Mesothelial cell of epicardium (in vitro differentiated cells): ENCODE results near the gene CCDC43. TPM values are rescaled to one million over a fixed set of nuclear protein-coding genes. Genes with fewer than 3 reads are reported as not detected.

ENCODE experiments used
- DNase-seq, 2 experiments: peaks; one replicate each; pipeline ENCODE4 v3.0.0; 2021; ENCODE audit warnings: low spot score in 2 of 2; ENCODE audit not compliant: unreplicated experiment in 2 of 2
- H3K27ac Mint-ChIP-seq: 2 replicates; pipeline ENCODE4 v1.8.0; 2021; ENCODE audit warnings: mixed read lengths
- H3K27me3 Mint-ChIP-seq: 2 replicates; pipeline ENCODE4 v1.8.0; 2021; ENCODE audit warnings: low read depth, mixed read lengths
- H3K36me3 Mint-ChIP-seq: 2 replicates; pipeline ENCODE4 v1.8.0; 2021; ENCODE audit warnings: mixed read lengths
- H3K4me1 Mint-ChIP-seq: 2 replicates; pipeline ENCODE4 v1.8.0; 2021; ENCODE audit warnings: mixed read lengths
- H3K4me3 Mint-ChIP-seq: 2 replicates; pipeline ENCODE4 v1.8.0; 2021; ENCODE audit warnings: mild to moderate bottlenecking, moderate library complexity, mixed read lengths
- H3K9me3 Mint-ChIP-seq: 2 replicates; pipeline ENCODE4 v1.8.0; 2021; ENCODE audit warnings: mixed read lengths
- total RNA-seq: library from RNA; stranded (reverse); gene quantifications from 3 replicates; pipeline ENCODE4 v1.2.1, GENCODE V29; 2021
- TF ChIP-seq, protein P1 (sequence below): fragments of 200-600 bp; sonication (generic); IDR thresholded peaks from one replicate; pipeline ENCODE4 v1.5.0; 2021; ENCODE audit warnings: antibody characterized with exemption; ENCODE audit not compliant: unreplicated experiment

Gene CCDC43
- total RNA-seq, 1 donor from 2014 or later = 24.9 TPM

DNA sequence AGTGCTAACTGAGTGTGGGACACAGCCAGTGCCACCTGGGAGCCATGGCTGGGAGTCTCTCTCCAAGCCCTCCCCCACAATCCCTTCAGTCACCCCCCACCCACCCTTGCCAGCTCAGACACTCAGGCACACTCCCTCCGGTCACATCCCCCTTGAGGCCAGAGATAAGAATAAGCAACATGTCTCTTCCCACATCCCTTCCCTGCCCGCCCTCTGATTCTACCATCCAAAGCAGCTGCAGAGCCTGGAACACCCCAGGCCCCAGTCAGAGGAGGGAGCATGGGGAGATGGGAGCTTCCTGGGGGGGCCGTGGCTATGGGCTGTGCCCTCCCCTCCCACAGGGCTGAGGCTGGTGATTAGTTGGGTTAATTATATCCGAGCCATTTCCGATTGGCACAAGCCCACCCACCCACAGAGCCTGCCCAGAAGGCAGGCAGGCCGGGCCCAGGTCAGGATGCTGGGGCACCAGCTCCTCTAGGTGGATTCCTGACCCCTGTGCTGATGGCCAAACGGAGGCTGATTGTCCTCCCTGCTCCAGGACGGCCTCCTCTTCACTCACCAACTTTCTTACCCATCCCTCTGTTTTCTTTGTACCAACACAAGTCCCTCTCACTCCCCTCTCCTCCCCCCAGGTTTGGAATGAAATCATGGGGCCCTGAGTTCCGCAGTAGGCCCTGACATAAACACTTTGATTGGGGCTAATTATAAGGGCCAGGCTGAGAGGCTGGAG, 61.9 kb downstream of the CCDC43 start:
- peak overlapping the region; percentile 80 for H3K27ac Mint-ChIP-seq
- H3K4me3 Mint-ChIP-seq = no peak overlapping the region
- no peak for DNase-seq
- no peaks in the 10 kb centered on the region for H3K27me3 Mint-ChIP-seq
- TF ChIP-seq, protein P1, sequence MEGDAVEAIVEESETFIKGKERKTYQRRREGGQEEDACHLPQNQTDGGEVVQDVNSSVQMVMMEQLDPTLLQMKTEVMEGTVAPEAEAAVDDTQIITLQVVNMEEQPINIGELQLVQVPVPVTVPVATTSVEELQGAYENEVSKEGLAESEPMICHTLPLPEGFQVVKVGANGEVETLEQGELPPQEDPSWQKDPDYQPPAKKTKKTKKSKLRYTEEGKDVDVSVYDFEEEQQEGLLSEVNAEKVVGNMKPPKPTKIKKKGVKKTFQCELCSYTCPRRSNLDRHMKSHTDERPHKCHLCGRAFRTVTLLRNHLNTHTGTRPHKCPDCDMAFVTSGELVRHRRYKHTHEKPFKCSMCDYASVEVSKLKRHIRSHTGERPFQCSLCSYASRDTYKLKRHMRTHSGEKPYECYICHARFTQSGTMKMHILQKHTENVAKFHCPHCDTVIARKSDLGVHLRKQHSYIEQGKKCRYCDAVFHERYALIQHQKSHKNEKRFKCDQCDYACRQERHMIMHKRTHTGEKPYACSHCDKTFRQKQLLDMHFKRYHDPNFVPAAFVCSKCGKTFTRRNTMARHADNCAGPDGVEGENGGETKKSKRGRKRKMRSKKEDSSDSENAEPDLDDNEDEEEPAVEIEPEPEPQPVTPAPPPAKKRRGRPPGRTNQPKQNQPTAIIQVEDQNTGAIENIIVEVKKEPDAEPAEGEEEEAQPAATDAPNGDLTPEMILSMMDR = no peak
- H3K36me3 Mint-ChIP-seq = no peaks in the 10 kb centered on the region
- H3K4me1 Mint-ChIP-seq = peaks cover 21% of the 10 kb centered on the region
- no peaks in the 10 kb centered on the region for H3K9me3 Mint-ChIP-seq

Other genes starting within 250 kb of the CCDC43 start
- gene GPATCH8, start 186.4 kb downstream of the CCDC43 start, total RNA-seq = 75.6 to 77.1 TPM (median 76.3 TPM) in 3 replicates
- 82.1 to 88.3 TPM (median 84.4 TPM) in 3 replicates for gene FZD2, start 132.3 kb downstream of the CCDC43 start, total RNA-seq
- gene MEIOC, start 33.3 kb downstream of the CCDC43 start, total RNA-seq = 0.11 to 0.66 TPM (median 0.18 TPM) in 3 replicates
- gene DBF4B, start 18.9 kb upstream of the CCDC43 start, total RNA-seq = 16.9 to 17.9 TPM (median 17.6 TPM) in 3 replicates
- gene ADAM11, start 69.2 kb upstream of the CCDC43 start, total RNA-seq = 8.5 to 10.1 TPM (median 9.2 TPM) in 3 replicates
- 54.5 to 57.1 TPM (median 54.8 TPM) in 3 replicates for gene GJC1, start 140.5 kb upstream of the CCDC43 start, total RNA-seq
- 0.57 TPM in 1 of 3 replicates, not detected in the others for gene HIGD1B, start 158.1 kb upstream of the CCDC43 start, total RNA-seq
- gene EFTUD2, start 209.7 kb upstream of the CCDC43 start, total RNA-seq = 133 to 145 TPM (median 134 TPM) in 3 replicates
- not detected in 3 replicates for gene GFAP, start 225.7 kb upstream of the CCDC43 start, total RNA-seq